ENCODE measurements around the gene ITGB1. TPM values are rescaled to one million over a fixed set of nuclear protein-coding genes. Genes with fewer than 3 reads are reported as not detected.

Gene ITGB1
- total RNA-seq: 1,379 and 1,473 TPM in 2 replicates

GRCh38 chr10:32958085-32959005 is at the start of gene ITGB1:
Gene ITGB1 (minus strand): TSS chr10:32958230. CDS start chr10:32935558, 22,672 bp downstream.

